ENCODE data around the gene CNPY1.

Gene CNPY1

GRCh38 chr7:155493744-155494538, 52.4 kb downstream of the CNPY1 start:
- TF ChIP-seq, protein P1, sequence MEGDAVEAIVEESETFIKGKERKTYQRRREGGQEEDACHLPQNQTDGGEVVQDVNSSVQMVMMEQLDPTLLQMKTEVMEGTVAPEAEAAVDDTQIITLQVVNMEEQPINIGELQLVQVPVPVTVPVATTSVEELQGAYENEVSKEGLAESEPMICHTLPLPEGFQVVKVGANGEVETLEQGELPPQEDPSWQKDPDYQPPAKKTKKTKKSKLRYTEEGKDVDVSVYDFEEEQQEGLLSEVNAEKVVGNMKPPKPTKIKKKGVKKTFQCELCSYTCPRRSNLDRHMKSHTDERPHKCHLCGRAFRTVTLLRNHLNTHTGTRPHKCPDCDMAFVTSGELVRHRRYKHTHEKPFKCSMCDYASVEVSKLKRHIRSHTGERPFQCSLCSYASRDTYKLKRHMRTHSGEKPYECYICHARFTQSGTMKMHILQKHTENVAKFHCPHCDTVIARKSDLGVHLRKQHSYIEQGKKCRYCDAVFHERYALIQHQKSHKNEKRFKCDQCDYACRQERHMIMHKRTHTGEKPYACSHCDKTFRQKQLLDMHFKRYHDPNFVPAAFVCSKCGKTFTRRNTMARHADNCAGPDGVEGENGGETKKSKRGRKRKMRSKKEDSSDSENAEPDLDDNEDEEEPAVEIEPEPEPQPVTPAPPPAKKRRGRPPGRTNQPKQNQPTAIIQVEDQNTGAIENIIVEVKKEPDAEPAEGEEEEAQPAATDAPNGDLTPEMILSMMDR (IDR thresholded peaks at IDR 0.05; ENCODE audit: extremely low read depth, insufficient read depth, missing control alignments) = no peak
- in situ Hi-C loops (cut with MboI; ENCODE audit: low pct_unique_long_range_greater_than_20kb, low sequenced_read_pairs, unreplicated experiment) = no loop called here
- peak; percentile 25 for DNase-seq (ENCODE audit: low spot score)

DNA sequence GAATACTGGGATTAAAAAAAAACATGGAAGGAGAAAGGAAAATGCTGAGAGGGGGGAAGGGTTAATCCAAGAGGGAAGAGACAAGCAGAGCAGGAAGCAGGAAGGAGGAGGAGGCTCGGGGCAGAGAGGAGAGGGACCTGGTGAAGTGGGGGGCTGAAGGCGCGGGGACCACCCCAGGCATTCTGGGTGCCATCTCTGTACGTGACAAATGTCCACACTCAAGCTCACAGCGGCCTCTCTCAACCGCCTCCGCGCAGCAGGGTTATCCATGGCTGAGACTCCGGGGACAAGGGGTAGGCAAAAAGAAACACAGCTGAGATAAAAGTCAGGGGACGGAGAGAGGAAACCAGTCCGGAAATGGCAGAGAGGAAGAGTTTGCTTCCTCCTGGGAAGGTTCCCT, 54.5 kb downstream of the CNPY1 start:
- peak; percentile 23 for DNase-seq (ENCODE audit: low spot score)
- TF ChIP-seq, protein P1 (IDR thresholded peaks at IDR 0.05; ENCODE audit: extremely low read depth, insufficient read depth, missing control alignments) = no peak
- in situ Hi-C loops (cut with MboI; ENCODE audit: low pct_unique_long_range_greater_than_20kb, low sequenced_read_pairs, unreplicated experiment) = no loop called here

DNA sequence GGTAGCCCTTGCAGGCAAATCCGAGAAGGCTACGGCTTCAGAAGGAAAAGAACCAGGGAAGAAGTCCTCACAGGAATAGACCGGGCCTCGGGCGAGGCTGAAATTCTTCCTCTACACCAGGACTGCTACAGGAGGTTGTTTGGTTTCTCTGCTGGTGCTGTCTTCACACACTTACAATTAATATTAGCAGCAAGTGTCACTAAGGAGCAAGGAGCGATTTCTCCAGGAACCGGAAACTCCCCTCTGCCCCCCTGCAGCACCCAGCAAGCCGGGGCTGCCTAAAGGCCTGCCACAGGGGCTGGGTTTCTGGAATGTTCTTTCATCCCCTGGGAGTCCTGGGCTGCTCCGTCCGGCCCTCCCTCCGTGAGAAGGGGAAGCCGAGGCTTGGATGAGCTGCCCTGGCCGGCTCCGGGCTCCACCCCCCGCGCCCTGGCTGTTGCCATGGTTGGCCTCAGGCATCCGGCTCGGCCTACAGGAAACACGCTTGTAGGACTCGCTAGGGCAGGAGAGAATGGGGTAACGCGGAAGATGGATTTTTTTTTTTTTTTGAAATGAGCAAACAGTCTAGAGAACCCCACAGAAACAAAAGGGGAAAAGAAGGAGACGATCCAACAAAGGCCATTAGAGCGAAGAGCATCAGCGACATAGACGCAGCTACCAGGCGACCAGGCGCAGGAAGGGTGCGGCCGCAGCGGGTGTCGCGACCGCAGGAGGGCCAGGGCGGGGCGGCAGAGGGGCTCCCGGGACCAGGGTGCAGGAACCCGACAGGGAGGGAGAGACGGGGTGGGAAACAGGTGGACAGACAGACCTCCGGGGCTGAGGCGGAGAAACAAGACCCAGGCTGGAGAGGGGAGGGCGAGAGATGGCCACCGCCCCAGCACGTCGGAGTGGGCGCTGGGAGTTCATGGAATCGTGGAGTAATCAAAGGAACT, 55.4 kb downstream of the CNPY1 start:
- TF ChIP-seq, protein P1 (IDR thresholded peaks at IDR 0.05; ENCODE audit: extremely low read depth, insufficient read depth, missing control alignments) = no peak
- peak; percentile 83 for DNase-seq (ENCODE audit: low spot score)
- in situ Hi-C loops (cut with MboI; ENCODE audit: low pct_unique_long_range_greater_than_20kb, low sequenced_read_pairs, unreplicated experiment) = no loop called here

DNA sequence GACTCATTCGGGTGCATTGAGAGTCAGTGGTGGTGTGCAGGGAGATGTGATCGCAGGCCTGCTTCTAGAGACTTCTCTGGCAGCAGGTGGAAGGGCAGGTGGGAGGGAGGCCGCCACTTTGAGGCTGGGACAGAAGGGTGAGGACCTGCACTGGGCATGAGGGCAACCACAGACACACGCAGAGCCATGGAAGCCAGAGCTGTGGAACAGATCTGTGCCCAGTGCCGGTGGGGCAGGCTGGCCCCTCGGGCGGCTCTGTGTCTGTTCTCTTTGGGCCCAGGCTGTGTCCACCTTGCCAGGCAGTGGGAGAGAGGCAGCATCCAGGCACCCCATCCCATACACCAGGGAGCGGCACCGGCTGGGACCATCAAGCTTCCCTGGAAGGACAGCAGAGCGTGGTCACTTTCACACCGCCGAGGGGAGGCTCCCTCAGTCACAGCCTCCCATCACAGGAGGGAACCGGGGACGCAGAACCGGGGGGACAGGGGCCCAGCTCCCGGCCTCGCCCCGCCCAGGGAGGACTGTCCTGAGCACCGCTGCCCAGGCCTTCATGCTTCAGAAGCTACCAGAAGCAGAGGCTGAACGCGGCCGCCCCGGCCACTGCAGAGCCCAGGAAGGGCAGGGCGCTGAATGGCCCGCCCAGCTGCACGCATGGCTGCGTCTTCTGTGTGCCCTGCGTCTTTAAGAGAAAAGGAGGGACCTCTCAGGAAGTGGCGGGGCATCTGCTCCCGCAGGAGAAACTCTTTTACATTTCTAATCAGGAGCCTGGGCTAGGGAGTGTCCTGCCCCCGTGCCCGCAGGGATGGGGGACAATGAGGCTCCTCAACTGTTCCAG, 56.3 kb downstream of the CNPY1 start:
- DNase-seq (ENCODE audit: low spot score) = peak; percentile 34
- TF ChIP-seq, protein P1 (IDR thresholded peaks at IDR 0.05; ENCODE audit: extremely low read depth, insufficient read depth, missing control alignments) = no peak
- in situ Hi-C loops (cut with MboI; ENCODE audit: low pct_unique_long_range_greater_than_20kb, low sequenced_read_pairs, unreplicated experiment) = no loop called here

- no peak for DNase-seq (ENCODE audit: low spot score)
- TF ChIP-seq, protein P1 (IDR thresholded peaks at IDR 0.05; ENCODE audit: extremely low read depth, insufficient read depth, missing control alignments) = no peak
- in situ Hi-C loops (cut with MboI; ENCODE audit: low pct_unique_long_range_greater_than_20kb, low sequenced_read_pairs, unreplicated experiment) = no loop called here
These were observed 57.1 kb downstream of the CNPY1 start for GRCh38 chr7:155489158-155489840.

All from GM13977 (cell line).